ENCODE measurements around the gene SNRPD2.
"Not testable (repeated sequence)": the region's sequence is repeated elsewhere in the genome, so short reads cannot be mapped to it uniquely, and the experiment has no call there.

Gene SNRPD2

DNA sequence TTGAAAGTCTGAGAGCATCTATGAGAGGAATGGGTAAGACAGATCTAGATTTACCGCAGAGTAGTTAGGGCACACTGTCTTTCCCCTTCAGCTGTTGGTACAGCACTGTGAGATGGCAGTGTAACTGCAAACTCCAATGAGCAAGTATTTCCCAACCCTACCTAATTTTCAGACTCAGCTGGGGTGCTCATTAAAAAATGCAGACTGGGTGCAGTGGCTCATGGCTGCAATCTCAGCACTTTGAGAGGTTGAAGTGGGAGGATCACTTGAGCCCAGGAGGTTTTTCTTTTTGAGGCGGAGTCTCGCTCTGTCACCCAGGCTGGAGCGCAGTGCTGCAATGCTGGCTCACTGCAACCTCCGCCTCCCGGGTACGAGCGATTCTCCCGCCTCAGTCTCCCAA lies 13.4 kb upstream of the SNRPD2 start:
- no peak for DNase-seq (ENCODE audit: low spot score)

DNA sequence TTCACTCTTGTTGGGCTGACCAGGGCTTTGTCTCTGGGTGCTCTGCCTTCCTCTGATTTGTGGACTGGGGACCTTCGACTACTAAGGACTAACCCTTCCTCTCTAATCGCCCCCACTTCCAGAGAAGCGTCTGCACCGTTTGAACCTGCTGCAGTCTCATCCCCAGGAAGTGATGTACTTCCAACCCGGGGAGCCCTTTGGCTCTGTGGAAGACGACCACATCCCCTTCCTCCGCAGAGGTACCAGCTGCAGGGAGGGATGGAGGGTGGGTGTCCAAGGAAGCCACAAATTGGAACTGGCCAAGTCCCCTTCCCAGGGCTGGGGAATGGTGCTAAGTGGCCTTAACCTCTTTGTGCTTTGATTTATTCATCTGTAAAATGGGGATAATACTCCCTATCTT lies 9.9 kb upstream of the SNRPD2 start:
- no peak for DNase-seq (ENCODE audit: low spot score)

DNA sequence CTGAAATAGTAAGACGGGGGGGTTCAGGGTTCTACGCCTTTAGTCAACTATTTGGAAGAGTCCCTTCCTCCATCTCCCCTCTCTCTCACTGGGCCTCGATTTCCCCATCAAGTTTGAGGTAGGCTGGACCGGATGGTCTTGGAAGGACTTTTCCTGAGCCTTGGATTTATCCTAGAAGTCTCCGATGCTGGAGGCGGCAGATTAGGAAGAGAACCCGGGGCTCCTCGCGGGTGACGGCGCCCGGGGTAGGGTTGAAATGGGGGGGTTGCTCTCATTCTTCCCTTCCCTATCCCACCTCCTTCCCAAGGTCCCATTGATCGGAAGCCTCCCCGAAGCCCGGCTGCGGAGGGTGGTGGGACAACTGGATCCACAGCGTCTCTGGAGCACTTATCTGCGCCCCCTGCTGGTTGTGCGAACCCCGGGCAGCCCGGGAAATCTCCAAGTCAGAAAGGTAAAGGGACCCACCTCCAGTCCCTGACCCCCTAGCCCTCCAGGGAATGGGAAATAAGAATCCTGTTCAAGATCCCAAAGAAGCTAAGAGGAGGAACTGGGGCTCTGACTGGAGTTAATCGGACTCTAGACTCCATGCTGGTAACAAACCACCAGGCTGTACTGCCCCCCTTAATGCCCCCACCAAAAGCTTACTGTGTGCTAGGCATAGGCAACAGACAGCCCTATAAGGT lies 1.5 kb upstream of the SNRPD2 start:
- DNase-seq (ENCODE audit: low spot score) = peak; percentile 67

DNA sequence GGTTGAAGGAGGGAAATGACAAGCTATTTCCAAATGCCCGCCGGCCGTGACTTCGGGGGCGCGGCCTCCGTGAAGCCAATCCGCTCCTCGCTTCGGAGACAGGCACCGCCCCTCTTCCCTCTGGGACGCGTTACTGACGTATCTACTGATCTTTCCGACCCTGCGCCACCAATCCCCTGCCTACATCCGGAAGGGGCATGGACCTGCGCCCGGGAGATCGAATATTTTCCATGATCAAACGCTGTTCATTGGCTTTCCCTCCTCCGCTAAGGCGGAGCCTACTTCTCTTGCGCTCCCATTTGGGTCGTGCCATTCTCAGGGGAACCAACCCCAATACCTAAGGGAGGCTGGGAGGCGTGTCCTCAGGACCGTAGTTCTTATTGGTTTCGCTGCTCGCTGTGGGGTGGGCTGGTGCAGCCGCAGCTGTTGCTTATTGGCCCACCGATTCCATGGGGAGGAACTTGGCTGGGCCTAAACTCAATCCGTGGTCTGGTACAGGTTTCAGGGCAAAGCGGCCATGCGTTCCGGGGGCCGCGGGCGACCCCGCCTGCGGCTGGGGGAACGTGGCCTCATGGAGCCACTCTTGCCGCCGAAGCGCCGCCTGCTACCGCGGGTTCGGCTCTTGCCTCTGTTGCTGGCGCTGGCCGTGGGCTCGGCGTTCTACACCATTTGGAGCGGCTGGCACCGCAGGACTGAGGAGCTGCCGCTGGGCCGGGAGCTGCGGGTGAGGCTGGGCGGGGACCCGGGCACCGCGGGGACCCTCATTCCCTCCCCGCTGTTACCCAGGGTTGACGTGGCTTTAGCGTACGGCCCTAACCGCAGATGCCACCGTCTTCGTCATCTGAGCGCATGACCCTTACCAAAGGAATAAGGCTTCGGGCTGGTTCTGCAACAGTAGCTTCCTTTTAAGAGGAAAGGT lies 693 bp upstream of the SNRPD2 start, which contains the start of gene QPCTL:
TSS of gene QPCTL (plus strand) at position 480 of the 919 bp plus-strand sequence. CDS start at position 518, 38 bp downstream.
- peak; percentile 98 for DNase-seq (ENCODE audit: low spot score)

DNA sequence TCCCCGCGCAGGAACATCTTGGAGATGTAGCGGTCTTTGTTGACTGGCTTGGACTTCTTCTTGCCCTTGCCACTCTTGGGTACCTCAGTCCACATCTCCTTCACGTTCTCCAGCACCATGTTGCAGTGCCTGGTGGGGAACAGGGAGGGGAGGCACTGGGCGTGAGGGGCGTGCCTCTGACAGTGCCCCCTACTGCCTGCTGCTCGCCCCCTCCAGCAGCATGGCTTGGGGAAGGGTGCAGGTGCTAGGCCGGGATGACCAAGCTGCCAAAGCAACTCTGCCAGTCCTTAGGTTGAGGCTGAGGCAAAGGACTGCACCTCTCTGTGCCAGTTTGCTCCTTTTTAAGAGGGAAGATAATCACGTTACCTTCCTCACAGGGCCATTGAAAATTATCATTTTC lies 4.2 kb downstream of the SNRPD2 start:
- no peak for DNase-seq (ENCODE audit: low spot score)

DNA sequence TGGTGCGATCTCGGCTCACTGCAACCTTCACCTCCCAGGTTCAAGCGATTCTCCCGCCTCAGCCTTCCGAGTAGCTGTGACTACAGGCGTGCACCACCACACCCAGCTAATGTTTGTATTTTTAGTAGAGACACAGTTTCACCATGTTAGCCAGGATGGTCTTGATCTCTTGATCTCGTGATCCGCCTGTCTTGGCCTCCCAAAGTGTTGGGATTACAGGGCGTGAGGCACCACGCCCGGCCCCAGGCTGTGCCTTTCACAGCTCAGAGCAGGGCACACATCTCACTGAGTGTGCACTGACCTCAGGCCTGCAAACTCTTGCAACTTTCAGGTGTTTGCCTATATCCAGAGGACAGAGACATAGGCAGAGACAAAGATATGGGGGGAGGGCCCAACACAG lies 6.7 kb downstream of the SNRPD2 start:
- not testable (repeated sequence) for DNase-seq (ENCODE audit: low spot score)

DNA sequence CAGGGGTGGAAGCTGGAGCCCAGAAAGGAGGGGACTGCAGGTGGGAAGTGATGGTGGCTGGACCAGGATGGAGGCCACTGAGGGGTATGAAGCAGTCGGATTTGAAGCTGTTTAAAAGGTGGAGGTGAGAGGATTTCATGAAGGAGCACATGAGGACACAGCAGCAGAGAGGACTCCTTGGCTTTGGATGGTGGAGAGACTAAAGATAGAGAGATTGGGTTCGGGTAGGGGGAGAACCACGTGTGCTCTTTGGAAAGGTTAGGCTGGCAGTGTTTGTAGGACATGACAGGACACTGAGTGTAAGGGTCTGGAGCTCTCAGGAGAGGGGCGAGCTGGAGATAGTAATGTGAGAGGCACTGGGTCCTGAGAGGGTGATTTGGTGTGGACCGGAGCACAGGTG lies 8.8 kb downstream of the SNRPD2 start:
- DNase-seq (ENCODE audit: low spot score) = no peak

DNA sequence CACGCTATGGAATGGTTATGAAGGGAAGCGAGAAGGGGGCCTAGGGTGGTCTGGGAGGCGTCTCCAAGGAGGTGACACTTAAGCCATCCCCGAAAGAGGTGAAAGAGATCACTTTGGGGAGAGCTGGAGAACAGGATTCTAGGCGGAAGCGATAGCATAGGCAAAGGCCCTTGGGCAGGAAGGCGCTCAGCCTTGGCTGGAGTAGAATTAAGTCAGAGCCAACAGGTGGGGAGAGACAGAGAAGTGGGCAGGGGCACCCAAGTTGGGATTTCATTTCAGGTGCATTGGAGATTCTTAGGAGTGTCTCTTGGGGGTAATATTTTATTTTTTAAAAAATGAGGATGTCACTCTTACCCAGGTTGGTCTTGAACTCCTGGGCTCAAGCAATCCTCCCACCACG lies 9.6 kb downstream of the SNRPD2 start:
- no peak for DNase-seq (ENCODE audit: low spot score)

DNA sequence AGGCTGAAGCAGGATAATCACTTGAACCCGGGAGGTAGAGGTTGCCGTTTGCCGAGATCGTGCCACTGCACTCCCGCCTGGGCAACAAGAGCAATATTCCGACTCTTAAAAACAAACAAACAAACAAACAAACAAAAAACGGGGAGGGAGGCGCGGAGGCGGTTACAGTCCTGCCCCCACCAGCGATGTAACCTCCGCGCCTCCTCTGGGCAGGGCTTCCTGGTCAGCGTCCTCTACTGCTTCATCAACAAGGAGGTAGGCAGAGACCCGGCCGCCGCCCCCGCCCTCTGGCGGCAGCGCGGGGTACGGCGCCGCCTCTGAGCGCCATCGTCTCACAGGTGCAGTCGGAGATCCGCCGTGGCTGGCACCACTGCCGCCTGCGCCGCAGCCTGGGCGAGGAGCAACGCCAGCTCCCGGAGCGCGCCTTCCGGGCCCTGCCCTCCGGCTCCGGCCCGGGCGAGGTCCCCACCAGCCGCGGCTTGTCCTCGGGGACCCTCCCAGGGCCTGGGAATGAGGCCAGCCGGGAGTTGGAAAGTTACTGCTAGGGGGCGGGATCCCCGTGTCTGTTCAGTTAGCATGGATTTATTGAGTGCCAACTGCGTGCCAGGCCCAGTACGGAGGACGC lies 10.2 kb downstream of the SNRPD2 start:
- DNase-seq (ENCODE audit: low spot score) = peak; percentile 89

DNA sequence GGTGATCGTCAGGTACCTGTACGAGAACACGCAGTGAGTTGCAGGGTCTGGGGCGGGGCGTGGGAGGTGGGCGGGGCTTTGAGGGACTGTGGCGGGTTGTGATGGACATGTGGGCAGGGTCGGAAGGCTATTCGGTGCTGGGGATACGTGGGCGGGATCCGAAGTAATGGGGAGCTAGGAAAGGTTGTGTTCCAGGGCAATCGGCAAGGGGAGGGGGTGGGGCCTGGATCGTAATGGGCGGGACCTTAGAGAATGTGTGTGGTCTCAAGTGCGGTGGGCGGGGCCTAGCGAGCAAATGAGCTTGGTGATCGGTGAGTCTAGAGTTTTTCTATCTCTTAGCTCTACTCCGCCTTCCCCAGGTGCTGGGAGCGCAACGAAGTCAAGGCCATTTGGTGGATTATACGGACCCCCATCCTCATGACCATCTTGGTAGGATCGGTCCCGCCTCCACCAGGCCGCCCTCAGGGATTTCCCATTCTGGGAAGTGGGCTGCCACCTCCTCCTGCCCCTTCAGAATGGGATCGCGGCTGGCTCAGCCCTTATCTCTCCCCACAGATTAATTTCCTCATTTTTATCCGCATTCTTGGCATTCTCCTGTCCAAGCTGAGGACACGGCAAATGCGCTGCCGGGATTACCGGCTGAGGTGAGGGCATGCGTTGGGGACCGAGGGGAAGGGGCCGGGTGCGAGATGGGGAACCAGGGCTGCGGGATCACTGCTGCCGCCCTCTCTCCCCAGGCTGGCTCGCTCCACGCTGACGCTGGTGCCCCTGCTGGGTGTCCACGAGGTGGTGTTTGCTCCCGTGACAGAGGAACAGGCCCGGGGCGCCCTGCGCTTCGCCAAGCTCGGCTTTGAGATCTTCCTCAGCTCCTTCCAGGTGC lies 14.2 kb downstream of the SNRPD2 start:
- peak; percentile 79 for DNase-seq (ENCODE audit: low spot score)

DNA sequence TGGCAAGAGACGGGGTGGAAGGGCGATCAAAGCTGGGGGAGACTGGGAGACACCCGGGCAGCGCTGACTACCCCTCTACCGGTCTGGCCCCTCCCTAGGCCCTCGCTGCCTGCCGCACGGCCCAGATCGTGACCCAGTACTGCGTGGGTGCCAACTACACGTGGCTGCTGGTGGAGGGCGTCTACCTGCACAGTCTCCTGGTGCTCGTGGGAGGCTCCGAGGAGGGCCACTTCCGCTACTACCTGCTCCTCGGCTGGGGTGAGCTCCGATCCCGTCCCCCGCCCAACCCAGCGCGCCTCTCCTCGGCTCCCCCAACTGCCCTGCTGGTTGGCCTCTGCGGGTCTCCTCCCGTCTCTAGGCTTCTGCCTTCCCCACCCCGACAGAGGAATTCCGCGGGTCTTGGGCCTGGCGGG lies 14.9 kb downstream of the SNRPD2 start:
- DNase-seq (ENCODE audit: low spot score) = peak; percentile 26

DNA sequence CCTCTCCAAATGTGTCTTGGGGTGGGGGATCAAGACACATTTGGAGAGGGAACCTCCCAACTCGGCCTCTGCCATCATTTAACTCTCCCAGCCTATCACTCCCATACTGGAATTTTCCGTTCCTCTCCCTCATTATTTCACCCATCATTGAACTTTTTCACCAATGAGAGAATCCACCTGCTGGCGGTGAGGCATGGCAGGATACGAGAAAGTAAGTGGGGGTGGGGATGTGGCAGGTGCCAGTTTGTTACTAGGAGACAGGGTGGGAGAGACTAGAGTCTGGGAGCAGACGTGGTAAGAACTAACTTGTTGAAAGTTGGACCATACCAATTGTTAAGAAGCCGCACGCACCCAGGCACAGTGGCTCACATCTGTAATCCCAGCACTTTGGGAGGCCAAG lies 16.8 kb downstream of the SNRPD2 start:
- no peak for DNase-seq (ENCODE audit: low spot score)

DNA sequence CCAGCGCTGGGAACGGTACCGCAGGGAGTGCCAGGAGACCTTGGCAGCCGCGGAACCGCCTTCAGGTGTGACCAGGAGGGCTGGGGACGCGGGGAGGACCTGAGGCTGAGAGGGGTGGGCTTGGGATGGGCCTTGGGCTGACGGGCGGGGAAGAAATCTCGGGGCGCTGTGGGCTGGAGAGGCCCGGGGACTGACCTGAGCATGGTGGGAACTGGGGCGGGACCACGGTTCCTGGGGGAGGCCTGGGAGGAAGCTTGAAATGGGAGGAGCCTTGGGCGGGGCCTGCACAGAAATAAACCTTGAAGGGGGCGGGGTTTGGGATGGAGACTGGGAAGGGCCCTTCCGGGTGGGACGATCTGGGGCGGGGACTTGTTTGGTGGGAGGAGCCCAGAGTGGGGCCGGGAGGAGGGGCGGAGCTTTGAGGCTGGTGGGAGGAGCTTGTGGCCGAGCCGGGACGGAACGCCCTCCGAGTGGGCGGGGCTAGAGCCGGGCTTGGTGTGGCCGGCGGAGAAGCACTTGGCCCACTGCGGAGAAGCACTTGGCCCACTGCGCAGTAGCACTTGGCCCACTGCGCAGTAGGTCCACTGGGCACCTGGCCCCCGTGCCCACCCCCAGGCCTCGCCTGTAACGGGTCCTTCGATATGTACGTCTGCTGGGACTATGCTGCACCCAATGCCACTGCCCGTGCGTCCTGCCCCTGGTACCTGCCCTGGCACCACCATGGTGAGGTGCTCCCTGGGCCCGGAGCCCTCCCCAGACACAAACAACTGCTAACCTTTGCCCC lies 20.9 kb downstream of the SNRPD2 start:
- DNase-seq (ENCODE audit: low spot score) = peak; percentile 24

DNA sequence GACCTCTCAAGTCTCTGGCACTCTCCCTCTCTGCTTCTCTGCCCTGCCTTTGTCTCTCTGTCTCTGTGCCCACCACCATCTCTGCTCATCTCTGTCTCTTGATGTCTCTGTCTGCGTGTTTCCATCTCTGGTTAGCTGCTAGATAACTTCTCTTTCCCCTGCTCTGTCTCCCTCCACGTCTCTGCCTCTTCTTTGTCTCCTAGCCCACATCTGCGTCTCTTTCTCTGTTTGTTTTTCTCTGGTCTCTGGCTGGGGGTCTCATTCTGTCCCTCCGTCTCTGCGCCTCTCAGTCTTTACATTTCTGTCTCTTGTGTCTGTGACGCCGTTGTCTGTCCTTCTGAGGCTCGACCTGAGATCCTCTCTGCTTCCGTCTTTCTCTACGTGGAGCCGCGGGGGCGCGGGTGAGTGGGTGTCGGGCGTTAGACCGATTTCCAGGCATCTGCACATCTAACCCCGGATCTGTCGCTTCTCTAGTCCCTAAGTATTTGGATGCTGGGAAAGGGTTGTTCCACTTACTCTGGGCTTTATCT lies 23.3 kb downstream of the SNRPD2 start:
- peak; percentile 25 for DNase-seq (ENCODE audit: low spot score)

DNA sequence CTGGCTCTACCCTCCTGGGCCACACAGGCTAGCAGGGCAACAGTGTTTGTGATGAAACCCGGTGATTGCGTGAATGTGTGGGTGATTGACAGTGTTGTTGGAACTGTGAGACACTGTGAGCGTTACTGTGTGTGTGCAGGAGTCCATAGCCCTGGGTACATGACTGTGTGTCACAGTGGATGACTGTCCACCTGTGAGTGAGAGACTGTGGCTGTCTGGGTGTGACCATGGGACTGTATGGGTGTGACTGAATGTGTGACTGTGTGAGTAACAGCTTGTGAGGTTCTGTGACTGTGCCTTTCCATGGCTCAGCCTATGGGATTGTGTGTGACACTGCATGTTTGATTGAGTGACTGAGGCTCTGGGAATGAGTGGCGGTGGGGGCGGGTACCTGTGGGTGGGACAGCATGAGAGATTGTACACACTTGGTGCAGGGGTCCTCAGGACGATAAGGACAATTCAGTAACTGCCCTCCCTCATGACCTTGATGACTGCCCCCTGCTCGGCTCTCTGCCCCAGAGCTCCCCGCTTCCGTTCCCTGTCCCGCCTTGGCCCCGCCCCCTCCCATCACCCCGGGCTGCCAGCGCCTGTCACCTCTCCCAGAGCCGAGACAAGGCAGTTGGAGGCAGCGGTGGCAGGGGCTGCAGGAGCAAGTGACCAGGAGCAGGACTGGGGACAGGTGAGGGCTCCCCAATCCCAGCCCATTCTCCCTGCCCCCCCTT lies 24.0 kb downstream of the SNRPD2 start, which contains the start of gene GIPR:
TSS of gene GIPR (plus strand) at position 602 of the 722 bp plus-strand sequence. CDS start 1,300 bp downstream, outside the sequence.
- peak; percentile 73 for DNase-seq (ENCODE audit: low spot score)

DNA sequence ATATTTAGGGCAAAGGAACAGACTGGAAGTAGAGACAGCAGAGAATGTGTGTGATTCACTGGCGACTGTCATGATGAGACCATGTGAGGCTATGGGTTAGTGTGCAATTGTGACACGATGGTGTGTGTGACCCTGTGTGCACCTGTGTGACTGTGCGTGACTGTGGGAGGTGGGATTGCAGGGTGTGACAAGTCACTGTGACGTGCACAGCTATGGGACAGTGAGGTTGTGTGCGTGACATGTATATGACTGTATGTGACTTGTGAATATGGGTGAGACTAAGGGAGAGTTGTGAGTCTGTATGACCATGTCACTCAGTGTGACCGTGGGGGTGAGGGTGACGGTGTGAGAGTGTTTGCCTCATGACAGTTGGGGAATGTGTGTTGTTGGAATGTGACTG lies 27.2 kb downstream of the SNRPD2 start:
- DNase-seq (ENCODE audit: low spot score) = no peak

DNA sequence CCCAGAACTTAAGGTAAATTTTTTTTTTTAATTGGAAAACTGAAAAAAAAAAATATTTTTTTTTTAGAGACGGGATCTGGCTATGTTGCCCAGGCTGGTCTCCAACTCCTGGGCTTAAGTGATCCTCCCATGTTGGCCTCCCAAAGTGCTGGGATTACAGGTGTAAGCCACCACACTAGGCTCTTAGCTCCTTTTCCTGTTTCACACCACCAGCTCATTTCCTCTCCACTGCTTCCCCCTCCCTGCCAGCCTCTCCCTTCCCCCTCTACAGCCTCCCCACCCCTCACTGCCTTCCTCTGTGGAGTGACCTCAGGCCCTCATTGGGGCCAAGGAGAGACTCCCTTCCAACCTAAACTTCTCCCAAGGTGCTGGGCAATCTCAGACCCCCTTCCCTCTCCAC lies 28.0 kb downstream of the SNRPD2 start:
- no peak for DNase-seq (ENCODE audit: low spot score)

DNA sequence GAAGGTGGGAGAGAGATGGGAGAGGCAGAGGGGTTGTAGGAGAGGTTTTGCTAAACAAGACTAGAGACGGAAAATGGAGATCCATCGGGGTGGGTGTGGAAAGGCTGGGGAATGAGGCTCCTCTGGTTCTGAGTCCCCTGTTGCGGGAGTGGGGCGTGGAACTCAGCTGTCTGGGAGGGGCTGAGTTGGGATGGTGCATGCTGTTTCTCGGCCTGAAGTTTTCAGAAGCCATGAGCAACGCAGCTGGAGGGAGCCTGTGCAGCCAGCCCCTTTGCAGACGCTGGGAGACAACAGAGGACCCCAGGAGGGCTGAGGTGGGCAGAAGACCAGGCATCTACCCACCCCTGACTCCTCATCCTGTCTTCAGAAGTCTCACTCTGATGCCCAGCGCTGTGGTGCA lies 31.1 kb downstream of the SNRPD2 start:
- DNase-seq (ENCODE audit: low spot score) = no peak

DNA sequence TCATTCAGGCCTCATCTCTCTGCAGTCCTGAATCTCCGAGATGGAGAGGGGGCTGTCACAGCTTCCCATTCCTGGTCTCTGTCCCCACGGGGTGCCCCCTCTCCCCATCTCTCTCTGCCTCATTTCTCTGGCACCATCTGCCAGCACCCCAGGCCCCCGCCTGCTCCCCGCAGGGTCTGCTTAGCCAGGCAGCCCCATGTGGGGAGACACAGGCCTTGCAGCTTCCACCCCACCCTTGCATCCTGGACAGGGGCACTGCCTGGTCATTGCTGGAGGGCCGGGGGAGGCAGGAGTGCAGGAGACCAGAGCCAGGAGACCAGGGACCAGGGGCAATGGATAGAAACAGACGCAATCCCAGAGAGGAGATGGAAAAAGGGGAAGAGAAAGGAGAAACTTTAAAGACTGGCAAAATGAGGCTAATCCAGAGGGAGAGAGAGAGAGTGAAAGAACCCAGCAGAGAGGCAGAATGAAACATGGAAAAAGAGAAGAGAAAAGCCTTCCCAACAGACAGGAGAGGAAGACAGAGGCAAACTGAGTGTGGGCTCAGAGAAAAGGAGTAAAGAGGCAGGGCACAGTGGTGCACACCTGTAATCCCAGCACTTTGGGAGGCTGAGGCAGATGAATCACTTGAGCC lies 32.5 kb downstream of the SNRPD2 start:
- no peak for DNase-seq (ENCODE audit: low spot score)

All from CD4-positive, alpha-beta T cell treated with Interleukin-15 for 4 hours (primary cell).